Measurements from ENCODE around the gene MRGPRD.
"Not testable (repeated sequence)": the region's sequence is repeated elsewhere in the genome, so short reads cannot be mapped to it uniquely, and the experiment has no call there.

The MRGPRD gene

DNA sequence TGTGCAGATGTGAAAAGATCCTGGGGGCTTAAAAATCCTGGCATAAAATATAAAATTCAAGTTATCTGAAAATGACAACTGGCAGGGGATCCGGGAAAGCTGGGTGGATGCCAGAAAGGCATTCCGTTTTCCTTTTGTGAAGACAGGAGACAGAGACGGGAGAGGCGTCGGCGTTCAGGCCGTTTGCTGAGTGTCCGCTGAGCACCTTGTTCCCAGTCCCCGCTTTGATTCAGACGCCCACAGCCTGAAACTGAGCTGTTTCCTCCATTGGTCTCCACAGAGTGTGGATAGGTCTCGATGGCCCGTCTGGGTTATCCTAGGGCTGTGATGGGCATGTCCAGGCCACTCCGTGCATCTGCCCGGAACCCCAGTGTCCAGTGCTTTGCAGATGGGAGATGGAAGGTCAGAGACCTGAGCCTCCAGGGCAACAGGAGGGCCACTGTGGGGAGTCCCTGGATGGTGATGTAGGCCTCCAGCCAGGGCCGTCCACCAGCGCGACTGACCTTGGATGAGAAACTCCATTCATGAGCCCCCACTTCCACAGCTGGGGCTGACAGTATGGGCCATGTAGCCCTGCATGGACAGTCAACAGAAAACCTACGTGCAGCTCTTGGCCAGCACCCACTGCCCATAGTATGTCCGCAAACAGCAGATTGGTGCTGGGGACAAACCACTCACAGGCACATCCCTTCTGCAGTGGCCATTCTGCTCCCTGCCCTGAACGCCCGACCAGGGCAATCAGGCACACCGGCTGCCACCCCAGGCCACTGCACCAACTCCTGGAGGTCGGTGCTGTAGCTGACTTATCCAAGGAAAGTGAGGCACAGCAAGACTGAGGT, 20.7 kb upstream of the MRGPRD start:
- no peak for DNase-seq
- Mint-ChIP-seq H3K4me1 (no peaks in the 10 kb centered on the region), H3K36me3 (no peaks in the 10 kb centered on the region), H3K27ac (no peak overlapping the region), H3K4me3 (no peak overlapping the region), H3K9me3 (no peaks in the 10 kb centered on the region), H3K27me3 (peaks cover 29% of the 10 kb centered on the region)
- CTCF ChIA-PET = no interaction called here

- Mint-ChIP-seq H3K36me3 (no peaks in the 10 kb centered on the region), H3K4me1 (no peaks in the 10 kb centered on the region), H3K9me3 (no peaks in the 10 kb centered on the region), H3K27me3 (peaks cover 29% of the 10 kb centered on the region), H3K27ac (no peak overlapping the region), H3K4me3 (no peak overlapping the region)
- CTCF ChIA-PET = no interaction called here
- no peak for DNase-seq
Observed at GRCh38 chr11:69000831-69001242, 20.1 kb upstream of the MRGPRD start.

DNA sequence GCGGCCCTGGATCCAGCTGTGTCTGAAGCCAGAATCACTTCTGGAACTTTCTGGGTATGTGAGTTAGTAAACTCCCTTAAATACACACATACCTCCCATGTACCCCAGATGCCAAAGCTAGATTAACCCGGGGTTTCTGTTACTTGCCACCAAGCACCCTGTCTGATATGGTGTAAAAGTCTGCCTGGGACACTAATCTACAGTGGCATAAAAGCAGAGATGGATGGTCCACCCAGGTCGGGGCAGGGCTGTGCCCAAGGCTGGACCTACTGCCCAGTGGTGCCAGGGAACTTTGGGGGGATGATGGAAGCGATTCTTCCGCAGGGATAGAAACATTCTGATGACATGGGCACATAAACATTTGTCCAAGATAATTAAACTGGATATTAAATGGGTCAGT, 19.6 kb upstream of the MRGPRD start:
- peaks cover 28% of the 10 kb centered on the region for H3K27me3 Mint-ChIP-seq
- no peaks in the 10 kb centered on the region for H3K36me3 Mint-ChIP-seq
- DNase-seq = no peak
- H3K4me1 Mint-ChIP-seq = no peaks in the 10 kb centered on the region
- H3K9me3 Mint-ChIP-seq = no peaks in the 10 kb centered on the region
- CTCF ChIA-PET = no interaction called here
- H3K27ac Mint-ChIP-seq = no peak overlapping the region
- no peak overlapping the region for H3K4me3 Mint-ChIP-seq

GRCh38 chr11:68999748-69000355, 19.1 kb upstream of the MRGPRD start:
- DNase-seq, H3K27ac Mint-ChIP-seq, CTCF ChIA-PET, H3K4me1 Mint-ChIP-seq, H3K36me3 Mint-ChIP-seq, H3K4me3 Mint-ChIP-seq, H3K9me3 Mint-ChIP-seq: not testable (repeated sequence)
- peaks cover 23% of the 10 kb centered on the region for H3K27me3 Mint-ChIP-seq

GRCh38 chr11:68999093-68999747, 18.4 kb upstream of the MRGPRD start:
- Mint-ChIP-seq H3K9me3 (no peaks in the 10 kb centered on the region), H3K27ac (no peak overlapping the region), H3K4me1 (no peaks in the 10 kb centered on the region), H3K36me3 (no peaks in the 10 kb centered on the region), H3K4me3 (no peak overlapping the region), H3K27me3 (peaks cover 21% of the 10 kb centered on the region)
- CTCF ChIA-PET = no interaction called here
- DNase-seq = no peak

DNA sequence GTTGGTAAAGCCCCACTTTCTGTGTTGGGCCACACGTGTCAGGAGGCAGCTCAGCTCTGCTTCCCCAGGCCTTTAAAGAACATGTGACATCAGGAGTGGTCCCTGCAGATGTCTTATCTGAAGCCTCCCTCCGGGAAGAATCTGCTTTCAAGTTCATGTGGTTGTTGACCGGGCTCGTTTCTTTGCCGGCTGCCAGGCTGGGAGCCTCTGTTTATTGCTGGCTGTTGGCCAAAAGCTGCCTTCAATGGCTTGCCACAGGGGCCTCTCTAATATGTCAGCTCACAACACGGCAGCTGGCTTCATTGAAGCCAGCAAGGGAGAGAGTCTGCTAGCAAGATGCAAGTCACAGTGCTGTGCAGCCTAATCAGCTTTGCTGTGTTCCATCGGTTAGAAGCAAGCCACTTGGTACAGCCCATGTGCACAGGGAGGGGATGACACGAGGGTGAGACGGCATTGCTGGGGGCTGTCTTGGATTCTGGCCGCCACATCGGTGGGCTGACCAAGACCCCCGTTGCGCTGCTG, 17.7 kb upstream of the MRGPRD start:
- H3K4me3 Mint-ChIP-seq = no peak overlapping the region
- H3K9me3 Mint-ChIP-seq = no peaks in the 10 kb centered on the region
- no peaks in the 10 kb centered on the region for H3K4me1 Mint-ChIP-seq

DNA sequence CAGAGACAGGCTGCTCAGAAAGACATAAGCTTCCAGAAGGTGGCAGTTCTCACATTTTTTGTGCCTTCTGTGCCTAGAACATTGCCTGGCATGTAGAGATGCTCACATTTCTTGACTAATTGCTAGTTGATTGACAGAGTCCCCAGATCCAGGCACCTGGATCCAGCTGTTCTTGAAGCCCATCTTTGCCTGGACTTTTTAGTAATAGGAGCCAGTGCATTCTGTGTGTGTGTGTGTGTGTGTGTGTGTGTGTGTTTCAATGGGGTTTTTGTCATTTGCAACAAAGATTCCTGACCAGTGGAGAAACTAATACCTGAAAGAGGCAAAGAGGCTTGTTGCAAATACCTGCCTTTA, 17.2 kb upstream of the MRGPRD start:
- H3K9me3 Mint-ChIP-seq = no peaks in the 10 kb centered on the region
- CTCF ChIA-PET = no interaction called here
- H3K4me1 Mint-ChIP-seq = no peaks in the 10 kb centered on the region
- DNase-seq = no peak
- H3K27me3 Mint-ChIP-seq = peaks cover 19% of the 10 kb centered on the region
- H3K4me3 Mint-ChIP-seq = no peak overlapping the region
- no peak overlapping the region for H3K27ac Mint-ChIP-seq
- no peaks in the 10 kb centered on the region for H3K36me3 Mint-ChIP-seq

More for the DNA sequence above, 17.7 kb upstream of the MRGPRD start:
- Mint-ChIP-seq H3K27me3 (peaks cover 20% of the 10 kb centered on the region), H3K27ac (no peak overlapping the region), H3K36me3 (no peaks in the 10 kb centered on the region)
- DNase-seq = no peak
- CTCF ChIA-PET = no interaction called here

- Mint-ChIP-seq H3K27me3 (peaks cover 20% of the 10 kb centered on the region), H3K4me3 (no peak overlapping the region), H3K4me1 (no peaks in the 10 kb centered on the region), H3K9me3 (no peaks in the 10 kb centered on the region), H3K36me3 (no peaks in the 10 kb centered on the region), H3K27ac (no peak overlapping the region)
- no peak for DNase-seq
- CTCF ChIA-PET = no interaction called here
Observed at GRCh38 chr11:68997124-68997994, 16.6 kb upstream of the MRGPRD start.

GRCh38 chr11:68996376-68997123, 15.8 kb upstream of the MRGPRD start:
- Mint-ChIP-seq H3K4me1 (no peaks in the 10 kb centered on the region), H3K27ac (no peak overlapping the region), H3K4me3 (no peak overlapping the region), H3K27me3 (peaks cover 27% of the 10 kb centered on the region), H3K9me3 (no peaks in the 10 kb centered on the region), H3K36me3 (no peaks in the 10 kb centered on the region)
- no peak for DNase-seq
- CTCF ChIA-PET = no interaction called here

GRCh38 chr11:68994894-68995285, 14.1 kb upstream of the MRGPRD start:
- H3K4me1 Mint-ChIP-seq = no peaks in the 10 kb centered on the region
- H3K27me3 Mint-ChIP-seq = peaks cover 31% of the 10 kb centered on the region
- no peaks in the 10 kb centered on the region for H3K9me3 Mint-ChIP-seq
- CTCF ChIA-PET = no interaction called here
- no peak for DNase-seq
- H3K27ac Mint-ChIP-seq = no peak overlapping the region
- H3K4me3 Mint-ChIP-seq = no peak overlapping the region
- no peaks in the 10 kb centered on the region for H3K36me3 Mint-ChIP-seq

GRCh38 chr11:68994161-68994893, 13.5 kb upstream of the MRGPRD start:
- no peak for DNase-seq
- no peaks in the 10 kb centered on the region for H3K9me3 Mint-ChIP-seq
- H3K4me3 Mint-ChIP-seq = no peak overlapping the region
- H3K4me1 Mint-ChIP-seq = no peaks in the 10 kb centered on the region
- CTCF ChIA-PET = no interaction called here
- H3K27me3 Mint-ChIP-seq = peaks cover 32% of the 10 kb centered on the region
- H3K36me3 Mint-ChIP-seq = no peaks in the 10 kb centered on the region
- no peak overlapping the region for H3K27ac Mint-ChIP-seq

DNA sequence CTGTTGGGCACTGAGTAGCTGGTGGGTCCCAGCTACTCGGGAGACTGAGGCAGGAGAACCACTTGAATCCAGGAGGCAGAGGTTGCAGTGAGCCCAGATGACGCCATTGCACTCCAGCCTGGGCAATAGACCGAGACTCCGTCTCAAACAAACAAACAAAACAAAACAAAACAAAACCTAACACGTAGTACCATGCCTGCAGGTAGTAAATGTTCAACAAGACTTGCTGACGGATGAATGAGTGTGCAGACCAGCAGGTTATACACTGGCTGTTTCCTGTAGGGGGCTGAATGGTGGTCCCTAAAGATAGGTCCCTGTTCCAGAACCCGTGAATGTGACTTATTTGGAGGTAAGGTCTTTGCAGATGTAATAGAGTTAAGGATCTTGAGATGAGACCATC, 12.8 kb upstream of the MRGPRD start:
- no peak overlapping the region for H3K27ac Mint-ChIP-seq
- H3K27me3 Mint-ChIP-seq = peaks cover 28% of the 10 kb centered on the region
- no peaks in the 10 kb centered on the region for H3K4me1 Mint-ChIP-seq
- no peak overlapping the region for H3K4me3 Mint-ChIP-seq
- no peaks in the 10 kb centered on the region for H3K9me3 Mint-ChIP-seq
- no peak for DNase-seq
- CTCF ChIA-PET = no interaction called here
- H3K36me3 Mint-ChIP-seq = no peaks in the 10 kb centered on the region

- DNase-seq = no peak
- H3K36me3 Mint-ChIP-seq = no peaks in the 10 kb centered on the region
- peaks cover 28% of the 10 kb centered on the region for H3K27me3 Mint-ChIP-seq
- no peaks in the 10 kb centered on the region for H3K4me1 Mint-ChIP-seq
- CTCF ChIA-PET = no interaction called here
- no peak overlapping the region for H3K4me3 Mint-ChIP-seq
- no peak overlapping the region for H3K27ac Mint-ChIP-seq
- H3K9me3 Mint-ChIP-seq = no peaks in the 10 kb centered on the region
Observed at GRCh38 chr11:68992743-68993255, 12.0 kb upstream of the MRGPRD start.
